HFFc6 (cell line): ENCODE data around the gene SMYD5. TPM values are rescaled to one million over a fixed set of nuclear protein-coding genes. Genes with fewer than 3 reads are reported as not detected.
"Not testable (repeated sequence)": the region's sequence is repeated elsewhere in the genome, so short reads cannot be mapped to it uniquely, and the experiment has no call there.

ENCODE experiments used
- DNase-seq: peaks from one replicate; pipeline ENCODE4 v3.0.0-alpha.2; 2018
- H3K27ac Mint-ChIP-seq: 2 replicates; pipeline ENCODE4 v1.8.0; 2020; ENCODE audit warnings: mild to moderate bottlenecking, mixed read lengths
- H3K27me3 Mint-ChIP-seq: 2 replicates; pipeline ENCODE4 v1.8.0; 2021; ENCODE audit warnings: mild to moderate bottlenecking, moderate library complexity, mixed read lengths; ENCODE audit not compliant: insufficient read depth
- H3K36me3 Mint-ChIP-seq: 2 replicates; pipeline ENCODE4 v1.8.0; 2021; ENCODE audit warnings: low read depth, mixed read lengths
- H3K4me1 Mint-ChIP-seq: 2 replicates; pipeline ENCODE4 v1.8.0; 2020; ENCODE audit warnings: low read depth, mixed read lengths
- H3K4me3 Mint-ChIP-seq: 2 replicates; pipeline ENCODE4 v1.8.0; 2020; ENCODE audit warnings: mild to moderate bottlenecking, moderate library complexity, mixed read lengths
- H3K9me3 Mint-ChIP-seq: 2 replicates; pipeline ENCODE4 v1.8.0; 2020; ENCODE audit warnings: mild to moderate bottlenecking, mixed read lengths
- total RNA-seq, 6 experiments: library from RNA; stranded (reverse); fragmentation: NEBNext Ultra II Directional; extraction: Animal tissue kit (Norgen Biotek cat#: 25700); gene quantifications; 2 replicates in 1 of 6; 3 replicates in 5 of 6; pipeline ENCODE4 v1.2.3, GENCODE V29; 2021
- TF ChIP-seq, protein P1 (sequence below): fragments of 200-600 bp; sonication (generic); IDR thresholded peaks from 2 replicates; pipeline ENCODE4 v1.5.0; 2021; ENCODE audit warnings: antibody characterized with exemption, mild to moderate bottlenecking

SMYD5 gene
- total RNA-seq, 6 experiments from 2014 or later: 19.3 to 27.6 (median 24.4) TPM

DNA sequence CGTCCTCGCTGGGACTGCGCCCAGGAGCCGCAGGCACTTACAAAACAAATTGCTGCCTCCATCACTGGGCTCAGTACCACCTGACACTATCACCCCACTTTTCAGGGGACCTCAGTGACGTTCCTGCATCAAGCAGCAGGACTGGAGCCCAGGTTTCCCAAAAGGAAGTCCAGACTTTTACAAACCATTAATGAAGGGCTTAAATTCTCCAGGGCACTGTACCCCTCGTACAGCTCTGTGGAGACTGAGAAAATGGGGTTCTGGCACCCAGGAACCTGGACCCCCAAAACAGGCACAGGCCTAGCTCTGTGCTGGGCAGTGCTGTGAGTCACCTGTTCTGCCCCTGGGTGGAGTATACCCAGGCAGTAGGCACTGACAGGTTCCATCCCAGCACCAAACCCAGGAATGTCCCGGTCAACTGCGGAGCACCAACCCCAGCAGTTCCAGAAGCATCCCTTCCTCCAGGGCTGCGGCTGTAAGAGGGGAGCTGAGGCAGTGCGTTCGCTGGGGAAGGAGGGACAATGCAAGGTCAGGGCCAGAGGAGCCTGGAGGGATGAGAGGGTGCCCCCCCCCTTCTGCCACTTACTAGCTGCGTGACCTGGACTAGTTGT is 36.3 kb upstream of the SMYD5 start:
- Mint-ChIP-seq H3K27me3 (peaks cover 16% of the 10 kb centered on the region), H3K9me3 (no peaks in the 10 kb centered on the region), H3K4me3 (peak overlapping the region; percentile 90), H3K27ac (no peak overlapping the region), H3K4me1 (peaks cover 16% of the 10 kb centered on the region), H3K36me3 (no peaks in the 10 kb centered on the region)
- TF ChIP-seq, protein P1, sequence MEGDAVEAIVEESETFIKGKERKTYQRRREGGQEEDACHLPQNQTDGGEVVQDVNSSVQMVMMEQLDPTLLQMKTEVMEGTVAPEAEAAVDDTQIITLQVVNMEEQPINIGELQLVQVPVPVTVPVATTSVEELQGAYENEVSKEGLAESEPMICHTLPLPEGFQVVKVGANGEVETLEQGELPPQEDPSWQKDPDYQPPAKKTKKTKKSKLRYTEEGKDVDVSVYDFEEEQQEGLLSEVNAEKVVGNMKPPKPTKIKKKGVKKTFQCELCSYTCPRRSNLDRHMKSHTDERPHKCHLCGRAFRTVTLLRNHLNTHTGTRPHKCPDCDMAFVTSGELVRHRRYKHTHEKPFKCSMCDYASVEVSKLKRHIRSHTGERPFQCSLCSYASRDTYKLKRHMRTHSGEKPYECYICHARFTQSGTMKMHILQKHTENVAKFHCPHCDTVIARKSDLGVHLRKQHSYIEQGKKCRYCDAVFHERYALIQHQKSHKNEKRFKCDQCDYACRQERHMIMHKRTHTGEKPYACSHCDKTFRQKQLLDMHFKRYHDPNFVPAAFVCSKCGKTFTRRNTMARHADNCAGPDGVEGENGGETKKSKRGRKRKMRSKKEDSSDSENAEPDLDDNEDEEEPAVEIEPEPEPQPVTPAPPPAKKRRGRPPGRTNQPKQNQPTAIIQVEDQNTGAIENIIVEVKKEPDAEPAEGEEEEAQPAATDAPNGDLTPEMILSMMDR: peak; percentile 70
- DNase-seq: no peak

DNA sequence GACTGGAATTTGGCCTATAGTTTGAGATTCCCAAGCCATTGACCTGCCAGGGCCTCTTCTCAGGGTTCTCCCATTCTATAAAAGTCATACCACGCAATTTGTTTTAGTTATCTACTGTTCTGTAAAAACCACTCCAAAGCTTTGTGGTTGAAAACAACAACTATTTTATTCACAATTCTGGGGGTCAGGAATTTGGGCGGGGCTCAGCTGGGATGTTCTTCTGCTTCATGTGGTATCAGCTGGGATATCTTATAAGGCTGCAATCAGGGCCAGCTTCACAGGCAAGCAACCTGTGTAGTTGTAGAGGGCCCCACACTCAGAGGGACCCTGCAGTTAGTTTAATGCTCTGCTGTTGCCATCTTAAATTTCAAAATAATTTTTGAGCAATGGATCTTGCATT is 28.1 kb upstream of the SMYD5 start:
- H3K4me1 Mint-ChIP-seq: no peaks in the 10 kb centered on the region
- TF ChIP-seq, protein P1: no peak
- H3K4me3 Mint-ChIP-seq: no peak overlapping the region
- H3K27me3 Mint-ChIP-seq: peaks cover 61% of the 10 kb centered on the region
- no peak overlapping the region for H3K27ac Mint-ChIP-seq
- H3K9me3 Mint-ChIP-seq: peaks cover 11% of the 10 kb centered on the region
- DNase-seq: no peak
- H3K36me3 Mint-ChIP-seq: 0 out of 2 replicates have a peak, but pooled peaks cover 5% of the 10 kb centered on the region

DNA sequence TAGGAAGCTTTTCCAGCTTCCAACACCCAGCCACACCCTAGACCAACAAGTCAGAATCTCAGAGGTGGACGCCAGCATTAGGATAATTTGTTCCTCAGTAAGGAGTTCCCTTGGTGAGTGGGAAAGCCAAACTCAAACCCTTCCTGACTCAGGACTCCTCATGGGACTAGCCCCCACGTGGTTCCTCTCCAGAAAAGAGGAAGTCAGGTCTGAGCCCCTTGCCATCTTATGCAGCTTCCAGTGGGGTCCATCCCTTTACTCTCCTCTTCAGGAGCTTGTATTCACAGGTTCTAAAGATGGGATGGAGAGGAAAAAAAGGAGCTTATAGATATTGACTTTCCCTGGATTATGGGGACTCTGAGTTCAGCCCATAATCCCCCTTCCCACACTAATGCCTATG is 26.5 kb upstream of the SMYD5 start:
- no peak overlapping the region for H3K27ac Mint-ChIP-seq
- peaks cover 11% of the 10 kb centered on the region for H3K9me3 Mint-ChIP-seq
- 0 out of 2 replicates have a peak, but pooled peaks cover 5% of the 10 kb centered on the region for H3K36me3 Mint-ChIP-seq
- peaks cover 68% of the 10 kb centered on the region for H3K27me3 Mint-ChIP-seq
- H3K4me3 Mint-ChIP-seq: no peak overlapping the region
- DNase-seq: no peak
- TF ChIP-seq, protein P1: no peak
- H3K4me1 Mint-ChIP-seq: no peaks in the 10 kb centered on the region

DNA sequence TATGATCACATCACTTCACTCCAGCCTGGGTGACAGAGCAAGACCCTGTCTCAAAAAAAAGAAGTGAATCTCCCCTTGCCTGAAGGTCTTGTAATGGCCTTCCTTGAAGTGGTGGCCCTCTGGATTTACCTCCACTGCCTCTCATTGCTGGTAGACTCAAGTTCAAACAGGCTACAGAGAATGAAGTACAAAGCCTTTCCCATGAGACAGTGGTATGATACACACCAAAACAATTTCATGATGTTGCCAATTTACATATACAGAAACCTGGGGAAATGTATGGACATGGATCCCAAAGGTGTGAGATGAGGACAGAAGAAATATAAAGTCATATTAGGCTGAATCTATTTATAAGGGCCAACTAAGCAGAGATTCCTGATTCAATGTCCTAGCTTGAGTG is 16.5 kb upstream of the SMYD5 start:
- H3K27me3 Mint-ChIP-seq: peaks cover 36% of the 10 kb centered on the region
- TF ChIP-seq, protein P1: no peak

DNA sequence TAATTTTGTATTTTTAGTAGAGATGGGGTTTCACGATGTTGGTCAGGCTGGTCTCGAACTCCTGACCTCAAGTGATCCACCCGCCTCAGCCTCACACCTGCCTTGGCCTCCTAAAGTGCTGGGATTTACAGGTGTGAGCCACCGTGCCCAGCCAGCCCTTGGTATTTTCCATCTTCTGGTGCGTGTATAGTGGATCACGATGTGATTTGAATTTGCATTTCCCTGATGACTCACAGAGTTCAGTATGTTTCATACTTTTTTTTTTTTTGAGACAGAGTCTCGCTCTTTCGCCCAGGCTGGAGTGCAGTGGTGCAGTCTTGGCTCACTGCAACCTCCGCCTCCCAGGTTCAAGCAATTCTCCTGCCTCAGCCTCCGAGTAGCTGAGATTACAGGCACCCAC is 13.8 kb upstream of the SMYD5 start:
- H3K36me3 Mint-ChIP-seq, H3K4me3 Mint-ChIP-seq, H3K9me3 Mint-ChIP-seq, H3K27ac Mint-ChIP-seq, DNase-seq, H3K4me1 Mint-ChIP-seq: not testable (repeated sequence)
- peaks cover 44% of the 10 kb centered on the region for H3K27me3 Mint-ChIP-seq

More for the DNA sequence above, 16.5 kb upstream of the SMYD5 start:
- DNase-seq: no peak
- Mint-ChIP-seq H3K27ac (no peak overlapping the region), H3K4me3 (no peak overlapping the region), H3K36me3 (no peaks in the 10 kb centered on the region), H3K4me1 (no peaks in the 10 kb centered on the region), H3K9me3 (no peaks in the 10 kb centered on the region)

DNA sequence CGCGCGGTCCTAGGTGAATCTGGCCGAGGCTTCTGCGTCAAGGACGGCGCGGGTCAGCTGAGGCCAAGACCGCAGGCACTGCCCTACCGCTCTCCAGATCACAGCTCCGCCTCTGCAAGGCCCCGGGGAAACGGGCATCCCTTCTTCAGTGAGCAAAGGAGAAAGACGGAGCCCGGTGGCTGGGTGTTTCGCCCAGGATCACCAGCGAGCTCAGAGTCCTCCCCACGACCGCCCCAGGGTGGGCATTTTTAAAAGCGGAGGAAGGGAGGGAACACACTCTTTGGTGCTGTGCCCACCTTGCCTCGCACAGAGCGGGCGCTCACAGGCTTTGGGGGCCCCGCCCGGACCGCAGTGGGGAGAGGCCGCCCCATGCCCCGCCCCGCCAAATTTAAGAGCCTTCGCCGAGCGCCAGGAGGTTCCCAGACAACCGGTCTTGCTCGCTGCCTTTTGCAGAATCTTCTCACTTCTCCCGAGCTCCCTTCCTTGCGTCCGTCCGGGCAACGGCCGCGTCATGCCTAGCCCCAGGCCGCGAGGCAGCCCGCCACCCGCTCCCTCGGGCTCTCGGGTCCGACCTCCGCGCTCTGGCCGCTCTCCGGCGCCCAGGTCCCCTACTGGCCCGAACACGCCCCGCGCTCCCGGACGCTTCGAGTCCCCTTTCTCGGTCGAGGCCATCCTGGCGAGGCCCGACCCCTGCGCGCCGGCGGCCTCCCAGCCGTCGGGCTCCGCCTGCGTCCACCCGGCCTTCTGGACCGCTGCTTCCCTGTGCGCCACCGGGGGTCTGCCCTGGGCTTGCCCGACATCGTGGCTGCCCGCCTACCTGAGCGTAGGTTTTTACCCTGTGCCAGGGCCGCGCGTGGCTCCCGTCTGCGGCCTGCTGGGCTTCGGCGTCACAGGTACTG is 11.6 kb upstream of the SMYD5 start, which contains the start of gene NOTO:
TSS of gene NOTO (plus strand) at position 419 of the 899 bp plus-strand sequence. CDS start at position 512, 93 bp downstream.
- Mint-ChIP-seq H3K27me3 (peaks cover 35% of the 10 kb centered on the region), H3K27ac (no peak within 1 kb of the TSS), H3K4me3 (peak within 1 kb of the TSS; percentile 24), H3K4me1 (no peaks in the 10 kb centered on the region), H3K9me3 (no peaks in the 10 kb centered on the region), H3K36me3 (no peaks in the 10 kb centered on the region)
- DNase-seq: no peak
- TF ChIP-seq, protein P1: no peak
